GM21723 (cell line): ENCODE results near the gene VLDLR.

Source experiments
- ATAC-seq: cut with Tn5 transposase; IDR thresholded peaks from one replicate; pipeline ENCODE4 v1.9.1; 2021; ENCODE audit warnings: mild to moderate bottlenecking, moderate library complexity; ENCODE audit not compliant: unreplicated experiment

The VLDLR gene

DNA sequence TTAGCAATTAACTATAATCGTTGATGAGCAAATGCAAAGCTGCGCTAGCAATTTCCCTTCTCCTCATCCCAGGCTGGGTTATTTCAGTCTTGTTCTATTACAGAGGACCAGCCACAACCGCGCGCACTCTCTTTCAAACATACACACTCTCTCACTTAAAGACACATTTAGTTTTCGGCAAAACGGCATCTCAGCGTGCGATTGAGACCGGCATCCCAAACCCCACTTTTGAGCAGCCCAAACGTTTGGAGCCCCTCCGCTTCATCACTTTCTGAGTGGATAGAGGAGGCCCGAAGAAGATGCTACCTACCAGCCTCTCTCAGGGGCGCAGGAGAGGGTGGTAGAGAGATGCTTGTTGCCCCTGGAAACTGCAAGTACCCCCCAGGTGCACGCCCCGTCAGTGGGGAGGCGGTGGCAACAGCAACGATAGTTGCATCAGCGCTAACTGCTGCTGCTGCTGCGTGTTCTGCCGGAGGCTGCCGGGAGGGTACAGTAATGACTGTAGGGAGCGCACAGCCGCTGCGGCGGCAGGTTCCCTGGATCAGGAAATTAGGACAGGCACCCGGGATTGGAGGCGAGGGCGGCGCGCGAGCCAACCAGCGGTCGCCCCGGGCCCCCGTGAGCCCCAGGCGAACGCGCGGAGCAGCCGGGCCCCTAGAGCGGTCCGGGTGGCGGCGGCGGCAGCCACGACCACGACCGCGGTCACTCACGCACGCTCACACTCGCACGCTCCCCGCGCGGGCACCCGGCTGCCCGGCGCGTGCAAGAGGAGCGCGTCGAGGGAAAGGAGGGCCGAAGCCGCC, 467 bp upstream of the VLDLR start:
- ATAC-seq, result peak; percentile 40

DNA sequence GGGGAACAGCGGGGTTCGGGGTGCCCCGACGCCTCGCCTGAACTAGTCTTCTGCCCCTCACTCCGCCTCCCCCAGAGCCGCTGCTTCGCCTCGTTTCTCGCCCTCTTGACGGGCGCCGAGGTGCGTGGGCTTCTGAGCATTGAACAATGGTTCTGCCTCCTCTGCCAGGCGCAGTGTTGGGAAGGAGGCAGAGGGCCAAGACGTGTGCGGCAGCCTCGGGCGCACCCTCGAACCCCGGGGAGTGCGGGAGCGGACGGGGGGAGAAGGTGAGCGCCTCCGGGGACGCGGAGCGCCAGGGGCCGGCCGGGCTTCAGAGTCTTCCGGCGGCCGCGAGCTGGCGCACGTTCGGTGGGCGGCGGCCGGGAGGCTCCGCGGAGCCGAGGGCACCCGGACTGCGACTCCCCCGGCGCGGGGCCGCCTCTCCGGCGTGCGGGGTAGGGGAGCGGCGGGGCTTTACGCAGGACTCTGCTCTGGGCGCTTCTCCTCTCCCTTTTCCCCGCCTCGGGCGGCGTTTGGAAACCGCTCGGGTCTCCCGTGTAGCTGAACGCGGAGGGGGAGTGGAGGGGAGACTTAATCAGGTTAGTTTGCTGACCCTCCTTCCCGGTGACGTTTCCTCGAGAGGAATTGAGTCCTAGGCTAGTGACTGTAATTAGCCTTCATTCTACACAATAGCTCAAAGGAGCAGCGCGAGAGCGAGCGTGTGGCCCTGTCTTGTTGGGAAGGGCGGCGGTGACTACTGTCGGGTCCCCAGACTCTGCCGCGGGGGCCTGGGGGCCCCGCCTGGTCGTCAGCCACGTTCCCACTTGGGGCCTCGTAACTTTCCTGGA, 1.1 kb downstream of the VLDLR start:
- ATAC-seq, result peak; percentile 49

DNA sequence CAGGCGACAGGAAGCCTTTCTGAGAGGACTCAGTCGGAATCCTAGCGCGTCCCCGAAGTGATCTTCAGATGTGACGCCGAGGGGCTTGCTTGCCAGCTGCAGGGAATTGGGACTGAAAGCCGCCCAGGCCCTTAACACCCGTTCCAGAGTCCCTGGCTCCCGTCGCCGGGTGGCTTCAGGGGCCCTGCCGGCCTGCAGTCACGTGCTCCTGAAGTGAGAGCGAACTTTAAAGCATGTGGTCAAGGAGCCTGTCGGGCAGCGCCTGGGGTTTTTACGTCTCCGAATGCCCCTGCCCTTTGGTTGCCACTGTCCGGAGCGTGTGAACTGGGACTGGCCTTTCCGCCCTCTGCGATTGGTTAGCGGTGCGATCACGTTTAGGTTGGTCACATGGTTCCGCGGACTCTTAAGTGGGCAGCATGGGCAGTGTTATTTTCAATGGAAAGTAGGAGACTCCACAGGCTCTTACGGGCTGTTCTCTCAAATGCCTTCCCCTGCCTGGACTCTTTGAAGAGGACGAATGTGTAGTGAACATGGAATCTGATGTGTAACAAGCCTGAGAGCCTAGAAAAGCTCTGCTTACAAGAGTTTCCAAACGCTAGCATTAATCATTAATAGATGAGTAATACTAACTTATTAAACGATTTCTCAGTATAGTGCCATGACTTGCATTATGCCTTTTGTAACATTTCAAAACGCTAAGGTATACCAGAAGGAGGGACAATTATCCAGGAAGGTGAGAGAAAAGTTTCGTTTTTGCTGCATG, 1.9 kb downstream of the VLDLR start:
- ATAC-seq, result no peak

DNA sequence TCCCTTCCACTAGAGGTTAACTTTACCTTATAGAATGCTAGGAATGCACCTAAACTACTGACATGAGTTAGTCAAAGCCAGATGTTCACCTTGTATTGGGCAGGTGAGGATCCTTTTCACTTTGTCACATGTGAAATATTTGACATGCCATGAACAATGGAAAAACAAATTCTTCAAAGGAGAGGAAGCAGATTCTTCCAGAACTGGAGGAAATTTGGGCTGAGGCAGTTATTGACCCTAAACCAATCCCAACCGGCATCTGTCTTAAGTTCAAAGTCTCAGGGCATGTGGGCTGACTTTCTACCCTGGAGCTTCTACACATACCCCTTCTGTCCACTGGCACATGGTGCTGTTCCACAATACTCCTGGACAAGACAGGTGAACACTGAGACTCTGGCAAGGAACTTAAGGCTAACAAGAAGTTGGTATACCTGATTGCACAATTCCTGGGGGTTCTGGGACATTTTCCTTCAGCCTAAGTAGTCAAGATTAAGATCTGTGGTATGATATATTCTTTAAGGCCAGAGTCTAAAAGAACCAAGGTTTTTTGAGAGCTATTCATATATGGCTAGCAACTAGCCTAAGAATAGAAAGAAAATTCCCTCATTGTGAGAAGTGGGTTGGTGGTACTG, 2.6 kb downstream of the VLDLR start:
- ATAC-seq, result no peak

DNA sequence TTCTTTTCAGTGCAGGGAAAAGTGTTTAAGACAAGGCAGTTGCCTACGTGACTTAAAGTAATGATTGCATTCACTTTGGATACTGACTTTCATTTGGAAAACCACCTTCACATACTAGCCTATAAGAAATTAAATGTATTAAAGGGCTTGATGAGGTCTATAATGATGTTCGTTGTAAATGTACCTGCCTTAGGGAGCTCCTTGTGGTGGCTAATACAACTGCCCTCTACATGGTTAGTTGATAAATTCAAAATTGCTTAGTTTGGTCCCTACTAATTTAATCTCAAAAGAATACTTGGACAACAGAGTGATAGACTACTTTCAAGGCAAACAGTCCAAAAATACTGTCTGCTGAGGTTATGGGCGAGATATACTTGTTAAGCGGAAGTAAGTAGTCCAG, 3.8 kb downstream of the VLDLR start:
- ATAC-seq, result no peak

DNA sequence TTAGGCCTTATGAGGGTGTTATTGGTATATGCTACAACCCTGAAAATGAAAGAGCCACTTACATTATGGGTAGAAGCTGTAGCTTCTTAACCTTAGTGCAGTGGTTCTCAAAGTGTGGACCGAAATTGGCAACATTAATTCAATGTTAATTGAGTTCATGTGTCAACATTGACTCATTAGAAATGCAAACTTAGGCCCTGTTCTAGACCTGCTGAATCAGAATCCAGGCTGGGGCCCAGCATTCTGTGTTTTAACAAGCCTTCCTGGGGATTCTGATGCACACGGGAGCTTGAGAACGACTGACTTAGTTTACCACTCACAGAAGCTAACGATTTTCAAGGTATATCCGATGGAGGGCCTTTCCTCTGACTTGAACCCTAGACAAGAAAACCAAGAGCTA, 7.3 kb downstream of the VLDLR start:
- no peak for ATAC-seq

DNA sequence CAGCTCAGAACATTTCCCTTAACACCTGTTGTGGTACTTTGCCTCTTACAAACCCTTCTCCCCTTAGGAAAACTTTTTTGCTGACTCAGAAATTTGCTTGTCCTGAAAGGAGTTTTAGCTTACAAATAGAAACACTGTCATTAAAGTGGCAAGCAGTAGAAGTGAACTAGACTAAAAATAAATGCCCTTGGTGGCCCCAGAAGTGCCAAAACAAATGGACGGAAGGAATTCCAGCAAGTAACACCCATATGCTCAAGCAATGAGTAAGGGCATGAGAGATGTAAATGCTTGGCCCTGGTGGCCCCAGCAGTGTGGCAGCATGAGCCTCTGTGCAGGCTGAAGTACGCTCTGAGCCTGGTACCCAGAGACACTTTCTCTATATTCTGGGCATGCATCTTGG, 8.6 kb downstream of the VLDLR start:
- ATAC-seq, result no peak

DNA sequence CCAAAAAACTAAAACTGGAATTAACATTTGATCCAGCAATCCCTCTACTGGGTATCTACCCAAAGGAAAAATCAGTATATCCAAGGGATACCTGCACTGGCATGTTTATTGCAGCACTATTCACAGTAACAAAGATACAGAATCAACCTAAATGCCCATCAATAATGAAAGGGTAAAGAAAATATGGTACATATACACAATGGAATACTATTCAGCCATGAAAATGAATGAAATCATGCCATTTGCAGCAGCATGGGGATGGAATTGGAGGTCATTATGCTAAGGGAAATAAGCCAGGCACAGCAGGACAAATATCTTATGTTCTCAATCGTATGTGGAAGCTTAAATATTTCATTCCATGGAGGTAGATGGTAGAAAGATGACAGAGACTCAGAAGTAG, 9.7 kb downstream of the VLDLR start:
- no peak for ATAC-seq

DNA sequence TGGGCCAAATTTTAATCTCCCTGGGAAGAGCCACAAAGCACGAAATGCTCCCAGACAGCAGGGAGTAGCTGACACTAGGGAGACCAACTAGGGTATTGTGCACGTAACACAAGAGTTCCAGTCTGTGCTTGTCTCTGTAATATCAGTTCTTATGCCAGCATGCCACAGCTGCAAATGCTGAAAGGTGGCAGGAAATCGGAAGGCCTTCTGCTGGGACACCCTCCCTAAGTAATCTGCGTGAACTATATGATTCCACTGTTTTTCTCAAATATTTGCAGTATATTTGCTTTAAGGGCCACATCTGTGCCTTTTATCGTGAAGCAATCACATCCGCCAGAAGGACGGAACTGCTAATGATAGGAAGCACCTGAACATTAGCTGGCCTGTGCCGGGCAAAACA, 12.6 kb downstream of the VLDLR start:
- no peak for ATAC-seq

DNA sequence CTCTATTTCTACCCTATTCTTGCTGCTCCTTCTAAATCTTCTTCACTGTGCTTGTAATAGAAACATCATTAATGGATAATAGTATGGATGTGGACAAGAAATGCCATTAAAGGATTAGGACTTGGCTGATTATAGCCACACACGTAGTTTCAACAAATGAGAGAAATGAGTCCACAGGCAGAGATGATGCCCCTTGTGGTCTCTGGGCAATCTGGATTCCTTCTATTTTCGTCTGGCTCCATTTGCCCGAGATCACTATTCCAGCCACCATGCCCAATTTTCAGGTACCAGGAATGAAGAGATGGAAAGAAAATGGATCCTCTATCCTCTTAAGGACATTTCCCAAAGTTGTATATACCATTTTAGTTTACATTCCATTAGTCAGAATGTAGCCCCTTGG, 13.2 kb downstream of the VLDLR start:
- ATAC-seq, result no peak

DNA sequence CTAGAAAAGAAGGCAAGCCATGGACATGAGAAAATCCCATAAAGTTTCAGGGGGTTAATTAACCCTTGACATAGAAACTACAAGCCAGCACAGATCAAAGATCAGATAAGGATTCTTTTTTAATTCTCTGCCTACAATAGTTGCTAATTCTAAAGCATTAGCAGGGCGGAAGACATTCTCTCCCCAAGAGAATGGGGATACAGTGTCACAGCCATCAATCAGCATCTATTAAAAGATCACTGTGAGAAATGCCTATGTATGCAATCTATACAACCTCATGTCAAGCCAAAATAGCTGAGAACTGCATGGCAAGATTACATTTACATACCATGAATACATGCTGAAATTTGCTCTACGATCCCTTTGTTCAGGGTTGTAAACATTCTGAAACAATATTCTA, 14.3 kb downstream of the VLDLR start:
- ATAC-seq, result no peak

DNA sequence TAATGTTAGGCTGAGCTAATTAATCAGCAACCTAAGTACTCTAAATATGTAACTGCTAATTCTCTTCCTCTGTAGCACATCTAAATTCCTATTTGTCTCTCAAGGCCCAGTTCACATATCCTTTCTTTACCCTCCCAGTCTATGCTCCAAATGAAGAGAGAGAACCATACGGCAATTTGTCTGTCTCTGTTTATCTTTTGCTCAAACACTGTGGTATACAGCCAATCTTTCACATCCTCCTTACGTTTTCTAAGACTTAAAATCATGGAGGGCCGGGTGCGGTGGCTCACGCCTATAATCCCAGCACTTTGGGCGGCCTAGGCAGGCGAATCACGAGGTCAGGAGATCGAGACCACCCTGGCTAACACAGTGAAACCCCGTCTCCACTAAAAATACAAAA, 15.8 kb downstream of the VLDLR start:
- ATAC-seq, result no peak

DNA sequence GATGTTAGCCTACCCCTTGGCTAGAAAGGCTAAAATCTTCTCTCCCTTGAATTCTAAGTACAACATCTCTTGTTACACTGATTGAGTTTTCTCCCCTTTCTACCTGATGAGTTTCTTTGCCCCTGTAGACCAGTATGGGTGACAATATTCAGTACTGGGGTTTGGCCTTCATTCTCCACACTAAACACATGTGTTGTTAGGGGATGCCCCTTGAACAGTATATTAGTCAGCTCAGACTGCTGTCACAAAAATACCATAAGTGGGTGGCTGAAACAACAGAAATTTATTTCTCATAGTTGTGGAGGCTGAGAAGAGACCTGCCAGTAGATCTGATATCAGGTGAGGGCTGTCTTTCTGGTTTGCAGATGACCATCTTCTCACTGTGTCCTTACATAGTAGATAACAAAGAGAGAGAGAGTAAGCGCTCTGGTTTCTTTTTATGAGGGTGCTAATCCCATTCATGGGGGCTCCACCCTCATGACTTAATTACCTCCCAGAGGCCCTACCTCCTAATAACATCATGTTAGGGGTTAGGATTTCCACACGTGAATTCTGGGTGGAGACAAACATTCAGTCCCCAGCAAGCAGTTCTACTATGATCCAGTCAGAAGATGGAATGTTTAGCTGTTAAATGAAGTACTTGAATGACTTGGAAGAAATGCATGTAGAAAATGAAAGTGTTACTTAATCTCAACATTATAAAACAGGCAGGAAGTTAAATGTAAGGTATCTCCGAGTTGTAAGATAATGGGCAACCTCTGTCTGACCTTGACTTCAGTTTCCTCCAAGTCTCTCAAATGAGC, 17.5 kb downstream of the VLDLR start:
- peak; percentile 97 for ATAC-seq

DNA sequence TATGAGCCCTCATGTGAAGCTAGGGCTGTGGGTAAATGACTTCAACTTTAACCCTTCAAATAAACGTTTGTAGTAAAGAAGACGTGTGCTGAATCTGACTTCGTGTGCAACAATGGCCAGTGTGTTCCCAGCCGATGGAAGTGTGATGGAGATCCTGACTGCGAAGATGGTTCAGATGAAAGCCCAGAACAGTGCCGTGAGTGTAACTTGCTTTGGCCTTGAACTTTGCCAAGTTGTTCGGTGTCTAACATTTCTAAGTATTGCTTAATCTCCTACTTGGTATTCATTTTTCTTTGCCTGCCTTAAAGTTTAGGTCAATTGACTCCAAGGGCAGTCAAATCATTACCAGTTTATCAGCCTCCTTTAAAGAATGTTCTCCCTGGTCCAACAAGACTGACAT, 18.2 kb downstream of the VLDLR start:
- no peak for ATAC-seq

DNA sequence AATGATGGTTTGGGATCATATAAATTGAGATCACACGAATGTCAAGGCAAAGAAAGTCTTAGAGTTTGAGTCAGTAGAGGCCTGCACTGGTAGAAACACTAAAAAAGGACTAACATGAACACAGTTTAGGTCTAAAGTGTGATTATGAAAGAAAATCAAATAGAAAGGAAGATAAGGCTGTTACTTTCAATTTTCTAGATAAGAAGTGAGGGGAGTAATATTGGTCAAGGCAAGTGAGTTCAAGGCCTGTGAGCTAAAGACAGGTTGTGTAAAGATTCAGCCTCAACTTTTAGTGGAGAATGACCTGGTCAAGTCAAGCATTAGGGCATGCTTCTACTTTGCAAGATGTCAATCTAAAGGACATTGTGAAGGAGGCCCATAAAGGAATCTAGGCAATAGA, 19.0 kb downstream of the VLDLR start:
- no peak for ATAC-seq

DNA sequence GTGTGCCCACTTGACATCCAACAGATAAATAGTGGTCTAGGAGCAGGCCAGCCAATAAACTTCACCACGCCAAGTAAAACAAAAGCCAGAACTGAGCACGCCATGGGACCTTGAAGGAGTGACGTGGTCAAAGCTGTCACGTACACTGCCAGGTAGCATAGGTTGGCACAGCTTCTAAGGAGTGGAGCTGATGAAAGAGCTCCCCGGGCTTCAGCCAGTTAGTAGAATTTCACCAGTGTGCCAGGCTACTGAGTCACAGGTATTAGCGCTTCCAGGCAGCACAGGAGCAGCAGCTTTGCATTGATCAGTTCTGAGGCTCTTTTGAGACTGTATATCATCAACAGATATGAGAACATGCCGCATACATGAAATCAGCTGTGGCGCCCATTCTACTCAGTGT, 19.4 kb downstream of the VLDLR start:
- no peak for ATAC-seq

DNA sequence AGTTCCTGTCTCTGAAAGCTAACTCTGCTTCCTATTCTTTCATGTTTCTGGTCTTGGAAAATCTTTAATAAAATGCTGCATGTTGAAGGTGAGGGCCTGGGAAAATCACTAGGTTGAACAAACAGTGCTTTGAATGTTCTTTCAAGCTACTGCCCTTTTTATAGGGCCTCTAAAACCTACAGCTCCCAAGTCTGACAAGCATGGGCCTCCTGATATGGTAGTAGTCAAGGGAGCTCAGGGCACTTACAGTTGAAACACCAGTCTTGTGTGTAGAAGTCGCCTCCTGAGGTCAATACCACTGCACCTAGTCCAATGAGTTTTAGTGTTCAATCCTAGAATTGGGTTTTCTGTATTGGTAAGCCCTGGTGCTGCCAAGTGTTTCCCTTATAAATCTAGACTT, 20.5 kb downstream of the VLDLR start:
- no peak for ATAC-seq

DNA sequence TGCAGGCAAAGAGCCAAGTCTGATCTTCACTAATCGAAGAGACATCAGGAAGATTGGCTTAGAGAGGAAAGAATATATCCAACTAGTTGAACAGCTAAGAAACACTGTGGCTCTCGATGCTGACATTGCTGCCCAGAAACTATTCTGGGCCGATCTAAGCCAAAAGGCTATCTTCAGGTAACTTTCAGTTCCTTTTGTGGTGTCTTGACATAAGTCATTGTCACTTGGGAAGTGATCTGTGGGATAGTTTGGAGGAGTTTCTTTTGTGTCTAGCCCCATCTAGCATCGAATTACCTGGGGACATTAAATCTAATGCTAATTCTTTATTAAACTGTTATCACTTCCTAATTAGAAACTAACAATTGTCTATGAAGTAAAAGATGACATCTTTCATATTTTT, 24.0 kb downstream of the VLDLR start:
- ATAC-seq, result peak; percentile 93

DNA sequence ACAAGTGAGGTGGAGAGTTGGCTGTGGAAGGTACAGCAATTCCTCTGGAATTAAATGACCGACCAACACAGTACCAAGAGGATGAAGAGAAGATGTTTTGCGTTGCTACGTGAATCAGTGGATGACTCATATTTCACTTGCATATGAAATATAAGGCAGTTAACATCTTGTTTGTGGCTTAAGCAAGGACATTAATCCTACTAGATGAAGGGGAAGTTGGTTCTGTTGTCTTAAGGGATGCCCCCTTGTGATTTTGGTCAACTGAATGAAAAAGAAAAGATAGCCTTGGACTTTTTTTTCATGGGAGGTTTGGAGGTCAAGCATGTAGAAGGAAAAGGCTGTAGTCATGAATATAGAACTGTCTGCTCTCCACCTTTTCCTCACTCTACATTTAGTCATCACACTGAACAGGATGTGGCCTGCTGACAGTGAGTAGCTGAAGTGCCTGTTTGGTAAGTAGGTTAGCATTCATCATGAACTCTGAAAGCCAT, 33.9 kb downstream of the VLDLR start:
- no peak for ATAC-seq

DNA sequence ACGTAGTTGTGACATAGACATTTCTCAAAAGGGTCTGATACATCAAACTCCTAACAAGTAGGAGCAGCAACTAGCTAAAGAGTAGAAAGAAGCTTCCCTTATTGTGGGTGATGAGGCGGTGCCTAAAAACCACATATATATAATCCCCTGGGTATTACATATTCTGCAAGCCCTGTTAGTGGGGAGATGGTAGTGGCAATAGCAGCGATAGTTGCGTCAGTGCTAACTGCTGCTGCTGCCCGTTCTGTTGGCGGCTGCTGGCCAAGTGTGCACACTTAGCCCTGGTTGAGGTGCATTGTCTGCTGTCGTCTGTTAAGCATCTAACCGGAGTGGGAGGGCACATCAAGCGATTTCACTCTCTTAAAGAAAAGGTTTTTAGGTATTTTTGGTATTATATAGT, 35.8 kb downstream of the VLDLR start:
- ATAC-seq, result no peak
